ENCODE results near the gene CHD6.

DNA sequence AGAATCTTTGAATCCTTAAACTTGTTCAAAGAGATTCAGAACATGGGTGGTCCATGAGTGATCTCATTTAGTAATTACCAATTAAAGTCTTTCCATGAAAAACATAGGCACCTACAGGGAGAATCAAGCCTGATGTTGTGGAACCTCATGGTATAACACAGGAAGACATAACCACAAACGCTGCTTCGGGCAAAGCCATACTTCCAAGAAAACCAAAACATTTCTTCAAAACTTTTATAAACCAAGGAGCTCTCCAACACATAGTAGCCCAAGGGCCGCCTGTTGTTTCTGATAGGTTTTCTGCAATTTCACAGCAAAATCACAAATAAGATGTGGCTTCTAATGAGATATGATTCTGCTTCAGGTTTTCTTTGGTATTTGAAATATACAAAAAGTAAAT, 2.5 kb downstream of the CHD6 start:
- TF ChIP-seq, protein P1, sequence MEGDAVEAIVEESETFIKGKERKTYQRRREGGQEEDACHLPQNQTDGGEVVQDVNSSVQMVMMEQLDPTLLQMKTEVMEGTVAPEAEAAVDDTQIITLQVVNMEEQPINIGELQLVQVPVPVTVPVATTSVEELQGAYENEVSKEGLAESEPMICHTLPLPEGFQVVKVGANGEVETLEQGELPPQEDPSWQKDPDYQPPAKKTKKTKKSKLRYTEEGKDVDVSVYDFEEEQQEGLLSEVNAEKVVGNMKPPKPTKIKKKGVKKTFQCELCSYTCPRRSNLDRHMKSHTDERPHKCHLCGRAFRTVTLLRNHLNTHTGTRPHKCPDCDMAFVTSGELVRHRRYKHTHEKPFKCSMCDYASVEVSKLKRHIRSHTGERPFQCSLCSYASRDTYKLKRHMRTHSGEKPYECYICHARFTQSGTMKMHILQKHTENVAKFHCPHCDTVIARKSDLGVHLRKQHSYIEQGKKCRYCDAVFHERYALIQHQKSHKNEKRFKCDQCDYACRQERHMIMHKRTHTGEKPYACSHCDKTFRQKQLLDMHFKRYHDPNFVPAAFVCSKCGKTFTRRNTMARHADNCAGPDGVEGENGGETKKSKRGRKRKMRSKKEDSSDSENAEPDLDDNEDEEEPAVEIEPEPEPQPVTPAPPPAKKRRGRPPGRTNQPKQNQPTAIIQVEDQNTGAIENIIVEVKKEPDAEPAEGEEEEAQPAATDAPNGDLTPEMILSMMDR (conservative IDR thresholded peaks at IDR 0.05; ENCODE audit: low read length) = no peak
- TF ChIP-seq EZH2phosphoT487 (IDR thresholded peaks at IDR 0.05; ENCODE audit: borderline replicate concordance, low read depth, low read length) = no peak

All from OCI-LY7 (cell line).